ENCODE data around the gene SLC39A6.
A peak's percentile ranks its signal among the peaks of the same experiment; 100 is the strongest.
"Not testable (repeated sequence)": the region's sequence is repeated elsewhere in the genome, so short reads cannot be mapped to it uniquely, and the experiment has no call there.

Gene SLC39A6

DNA sequence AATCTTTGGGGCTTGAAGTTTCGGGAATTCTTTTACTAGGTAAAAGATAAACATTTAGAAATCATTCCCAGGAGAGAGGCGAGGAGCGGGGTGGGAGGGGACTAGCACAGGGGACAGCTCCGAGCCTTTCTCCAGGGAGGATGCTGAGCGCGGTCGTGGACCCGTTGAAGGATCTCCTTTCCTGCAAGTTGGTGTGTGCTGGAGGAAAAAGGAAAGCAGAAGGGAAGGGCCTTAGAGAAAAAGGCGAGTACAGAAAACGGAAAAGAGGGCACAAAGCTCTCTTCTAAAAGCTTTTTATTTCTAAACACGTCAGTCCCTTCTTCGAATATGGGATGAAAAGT, 640 bp downstream of the SLC39A6 start:
- Histone ChIP-seq H3K27ac (ENCODE audit: low read depth, low read length) (no peak overlapping the region), H3K36me3 (ENCODE audit: control insufficient read depth, insufficient read depth, low read length) (no peaks in the 10 kb centered on the region), H2BK15ac (replicated peaks; ENCODE audit: low read depth) (no peak overlapping the region), H2BK5ac (ENCODE audit: low read length) (no peak overlapping the region), H2AK5ac (ENCODE audit: low read length) (no peak overlapping the region), H3K23ac (ENCODE audit: low read length) (no peak overlapping the region), H3K79me1 (ENCODE audit: low read length) (peaks cover 16% of the 10 kb centered on the region), H3K9ac (ENCODE audit: low read length) (peak overlapping the region; percentile 86), H3K4ac (ENCODE audit: low read depth, low read length) (no peak overlapping the region), H3K4me2 (ENCODE audit: low read length) (peak overlapping the region; percentile 88), H3K18ac (ENCODE audit: low read length) (no peak overlapping the region), H2BK120ac (ENCODE audit: low read depth, low read length) (no peak overlapping the region), H3K27me3 (ENCODE audit: insufficient read depth, low read length, poor library complexity) (no peaks in the 10 kb centered on the region), H4K8ac (ENCODE audit: low read depth, low read length) (no peak overlapping the region), H4K5ac (ENCODE audit: low read length) (no peak overlapping the region), H3K4me3 (ENCODE audit: low read length) (peak overlapping the region; percentile 64), H3K79me2 (ENCODE audit: control insufficient read depth, insufficient read depth, low read length) (peaks cover 36% of the 10 kb centered on the region), H3K4me1 (ENCODE audit: control insufficient read depth, low read depth, low read length) (peaks cover 3% of the 10 kb centered on the region), H3K56ac (ENCODE audit: low read length) (peak overlapping the region; percentile 91)
- DNase-seq, result peak; percentile 41
- WGBS (ENCODE audit: extremely low coverage, insufficient coverage, low lambda C conversion rate), result no CpG with 5 or more reads among the region's 12 CpGs

DNA sequence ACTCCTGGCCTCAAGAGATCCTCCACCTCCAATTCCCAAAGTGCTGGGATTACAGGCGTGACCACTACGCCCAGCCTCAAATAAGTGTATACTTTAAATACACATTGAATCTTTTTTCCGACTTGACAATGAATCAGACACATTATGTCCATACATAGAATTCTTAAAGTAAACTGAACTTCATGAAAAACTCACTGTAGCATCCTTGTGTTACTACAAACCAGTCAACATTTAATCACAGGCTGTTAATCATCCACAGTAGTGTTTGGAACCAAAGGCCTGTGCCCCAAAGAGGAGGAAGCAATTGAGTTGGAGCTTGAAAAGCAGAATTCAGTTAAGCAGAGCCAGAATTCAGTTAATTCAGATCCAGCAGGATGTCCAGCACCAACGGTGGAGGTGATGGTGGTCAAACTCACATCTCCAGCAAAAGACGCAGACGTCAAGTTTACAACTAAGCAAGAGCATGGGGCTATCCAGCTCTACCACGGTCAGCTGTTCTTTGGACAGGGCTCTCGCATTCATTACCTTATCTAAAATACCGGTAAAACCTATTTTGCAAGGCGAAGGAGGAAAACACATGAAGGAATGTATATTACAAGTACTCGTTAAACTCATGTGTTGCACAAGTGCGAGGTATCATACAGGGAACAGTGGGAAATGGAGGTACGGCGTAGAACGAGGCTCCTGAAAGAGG, 1.2 kb downstream of the SLC39A6 start:
- Histone ChIP-seq H3K79me2 (ENCODE audit: control insufficient read depth, insufficient read depth, low read length) (peaks cover 33% of the 10 kb centered on the region), H2BK15ac (replicated peaks; ENCODE audit: low read depth) (no peak overlapping the region), H3K56ac (ENCODE audit: low read length) (peak overlapping the region; percentile 91), H3K4me3 (ENCODE audit: low read length) (peak overlapping the region; percentile 64), H3K4ac (ENCODE audit: low read depth, low read length) (no peak overlapping the region), H3K36me3 (ENCODE audit: control insufficient read depth, insufficient read depth, low read length) (no peaks in the 10 kb centered on the region), H4K8ac (ENCODE audit: low read depth, low read length) (no peak overlapping the region), H4K5ac (ENCODE audit: low read length) (no peak overlapping the region), H3K4me1 (ENCODE audit: control insufficient read depth, low read depth, low read length) (peaks cover 3% of the 10 kb centered on the region), H3K23ac (ENCODE audit: low read length) (no peak overlapping the region), H3K79me1 (ENCODE audit: low read length) (peaks cover 15% of the 10 kb centered on the region), H3K9ac (ENCODE audit: low read length) (peak overlapping the region; percentile 86), H2AK5ac (ENCODE audit: low read length) (no peak overlapping the region), H3K27me3 (ENCODE audit: insufficient read depth, low read length, poor library complexity) (no peaks in the 10 kb centered on the region), H3K18ac (ENCODE audit: low read length) (no peak overlapping the region), H2BK120ac (ENCODE audit: low read depth, low read length) (no peak overlapping the region), H2BK5ac (ENCODE audit: low read length) (no peak overlapping the region), H3K4me2 (ENCODE audit: low read length) (peak overlapping the region; percentile 88), H3K27ac (ENCODE audit: low read depth, low read length) (no peak overlapping the region)
- WGBS (ENCODE audit: extremely low coverage, insufficient coverage, low lambda C conversion rate), result no CpG with 5 or more reads among the region's 15 CpGs
- DNase-seq, result peak; percentile 27

DNA sequence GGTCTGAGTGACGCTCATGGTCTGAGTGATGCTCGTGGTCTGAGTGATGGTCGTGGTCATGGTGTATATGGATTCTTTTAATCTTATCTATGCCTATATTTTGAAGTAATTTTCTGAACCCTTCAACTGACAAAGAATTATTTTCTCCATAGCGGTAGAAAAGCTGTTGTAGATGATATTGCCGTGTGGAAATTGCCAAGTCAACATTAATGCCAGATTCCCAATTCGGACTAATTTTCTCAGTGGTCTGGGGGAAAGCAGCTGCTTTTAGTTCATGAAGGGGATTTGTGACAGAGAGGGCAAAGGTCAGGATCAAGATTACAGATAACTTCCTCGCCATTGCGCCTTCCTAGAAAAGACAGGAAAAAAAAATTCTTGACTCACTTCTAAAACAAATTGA, 2.5 kb downstream of the SLC39A6 start:
- Histone ChIP-seq H2BK5ac (ENCODE audit: low read length) (no peak overlapping the region), H3K79me2 (ENCODE audit: control insufficient read depth, insufficient read depth, low read length) (peaks cover 21% of the 10 kb centered on the region), H3K4ac (ENCODE audit: low read depth, low read length) (no peak overlapping the region), H3K36me3 (ENCODE audit: control insufficient read depth, insufficient read depth, low read length) (no peaks in the 10 kb centered on the region), H3K27me3 (ENCODE audit: insufficient read depth, low read length, poor library complexity) (no peaks in the 10 kb centered on the region), H3K23ac (ENCODE audit: low read length) (no peak overlapping the region), H3K4me3 (ENCODE audit: low read length) (no peak overlapping the region), H2AK5ac (ENCODE audit: low read length) (no peak overlapping the region), H3K18ac (ENCODE audit: low read length) (no peak overlapping the region), H4K8ac (ENCODE audit: low read depth, low read length) (no peak overlapping the region), H3K56ac (ENCODE audit: low read length) (no peak overlapping the region), H3K9ac (ENCODE audit: low read length) (no peak overlapping the region), H2BK15ac (replicated peaks; ENCODE audit: low read depth) (no peak overlapping the region), H3K79me1 (ENCODE audit: low read length) (peaks cover 8% of the 10 kb centered on the region), H4K5ac (ENCODE audit: low read length) (no peak overlapping the region), H3K4me2 (ENCODE audit: low read length) (no peak overlapping the region), H3K27ac (ENCODE audit: low read depth, low read length) (no peak overlapping the region), H3K4me1 (ENCODE audit: control insufficient read depth, low read depth, low read length) (peaks cover 3% of the 10 kb centered on the region), H2BK120ac (ENCODE audit: low read depth, low read length) (no peak overlapping the region)
- WGBS (ENCODE audit: extremely low coverage, insufficient coverage, low lambda C conversion rate), result no CpG with 5 or more reads among the region's 8 CpGs
- DNase-seq, result no peak

DNA sequence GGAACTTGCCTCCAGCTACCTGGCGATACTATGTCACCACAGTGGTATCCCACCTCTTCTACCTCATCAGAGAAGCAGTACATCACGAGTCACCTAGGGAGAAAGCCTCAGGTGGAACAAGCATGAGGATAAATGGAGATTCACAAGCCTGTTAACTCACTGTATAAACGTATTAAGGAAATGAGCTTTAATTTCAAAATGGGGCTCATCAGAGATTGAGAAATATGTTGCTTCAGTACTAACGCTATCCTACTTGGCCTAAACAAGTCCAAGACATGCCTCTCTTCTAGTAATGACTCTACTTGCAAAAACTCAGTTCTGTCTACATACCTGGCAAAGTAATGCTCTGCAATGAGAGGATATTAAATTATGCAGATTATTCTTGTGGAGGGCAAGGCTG, 4.3 kb downstream of the SLC39A6 start:
- Histone ChIP-seq H3K4ac (ENCODE audit: low read depth, low read length) (no peak overlapping the region), H4K8ac (ENCODE audit: low read depth, low read length) (no peak overlapping the region), H3K79me1 (ENCODE audit: low read length) (peaks cover 8% of the 10 kb centered on the region), H2BK120ac (ENCODE audit: low read depth, low read length) (no peak overlapping the region), H2BK5ac (ENCODE audit: low read length) (no peak overlapping the region), H3K79me2 (ENCODE audit: control insufficient read depth, insufficient read depth, low read length) (peaks cover 3% of the 10 kb centered on the region), H3K4me2 (ENCODE audit: low read length) (no peak overlapping the region), H3K27ac (ENCODE audit: low read depth, low read length) (no peak overlapping the region), H3K4me1 (ENCODE audit: control insufficient read depth, low read depth, low read length) (peaks cover 3% of the 10 kb centered on the region), H3K23ac (ENCODE audit: low read length) (no peak overlapping the region), H3K18ac (ENCODE audit: low read length) (no peak overlapping the region), H3K27me3 (ENCODE audit: insufficient read depth, low read length, poor library complexity) (no peaks in the 10 kb centered on the region), H2AK5ac (ENCODE audit: low read length) (no peak overlapping the region), H3K56ac (ENCODE audit: low read length) (no peak overlapping the region), H3K9ac (ENCODE audit: low read length) (no peak overlapping the region), H4K5ac (ENCODE audit: low read length) (no peak overlapping the region), H3K4me3 (ENCODE audit: low read length) (no peak overlapping the region), H3K36me3 (ENCODE audit: control insufficient read depth, insufficient read depth, low read length) (no peaks in the 10 kb centered on the region), H2BK15ac (replicated peaks; ENCODE audit: low read depth) (no peak overlapping the region)
- no CpG with 5 or more reads among the region's 4 CpGs for WGBS (ENCODE audit: extremely low coverage, insufficient coverage, low lambda C conversion rate)
- no peak for DNase-seq

DNA sequence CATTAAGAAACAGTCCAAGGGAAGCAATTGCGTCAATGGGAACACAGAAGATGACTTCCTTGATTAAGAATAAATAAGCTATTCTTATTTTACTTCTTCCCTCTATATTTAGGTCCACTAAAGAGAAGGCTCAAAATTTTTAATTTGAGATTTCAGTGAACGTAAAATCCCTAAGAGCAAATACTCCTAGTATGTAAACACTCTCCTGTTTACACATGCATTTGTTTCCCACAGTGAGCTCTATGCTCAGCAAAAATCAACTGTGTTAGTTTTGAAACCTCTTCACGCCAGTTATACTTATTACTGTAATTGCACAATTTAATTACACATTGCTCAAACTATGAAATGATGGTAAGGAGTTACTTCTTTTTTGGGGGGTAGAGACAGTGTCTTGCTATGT, 8.8 kb downstream of the SLC39A6 start:
- Histone ChIP-seq H3K9ac (ENCODE audit: low read length) (no peak overlapping the region), H3K56ac (ENCODE audit: low read length) (no peak overlapping the region), H2AK5ac (ENCODE audit: low read length) (no peak overlapping the region), H3K27ac (ENCODE audit: low read depth, low read length) (no peak overlapping the region), H2BK5ac (ENCODE audit: low read length) (no peak overlapping the region), H3K36me3 (ENCODE audit: control insufficient read depth, insufficient read depth, low read length) (no peaks in the 10 kb centered on the region), H3K18ac (ENCODE audit: low read length) (no peak overlapping the region), H4K5ac (ENCODE audit: low read length) (no peak overlapping the region), H3K27me3 (ENCODE audit: insufficient read depth, low read length, poor library complexity) (no peaks in the 10 kb centered on the region), H3K4me2 (ENCODE audit: low read length) (no peak overlapping the region), H3K79me1 (ENCODE audit: low read length) (no peaks in the 10 kb centered on the region), H2BK15ac (replicated peaks; ENCODE audit: low read depth) (no peak overlapping the region), H2BK120ac (ENCODE audit: low read depth, low read length) (no peak overlapping the region), H3K4me3 (ENCODE audit: low read length) (no peak overlapping the region), H3K23ac (ENCODE audit: low read length) (no peak overlapping the region), H4K8ac (ENCODE audit: low read depth, low read length) (peak overlapping the region; percentile 56), H3K79me2 (ENCODE audit: control insufficient read depth, insufficient read depth, low read length) (no peaks in the 10 kb centered on the region), H3K4ac (ENCODE audit: low read depth, low read length) (no peak overlapping the region), H3K4me1 (ENCODE audit: control insufficient read depth, low read depth, low read length) (no peaks in the 10 kb centered on the region)
- DNase-seq, result no peak
- no CpG with 5 or more reads among the region's 3 CpGs for WGBS (ENCODE audit: extremely low coverage, insufficient coverage, low lambda C conversion rate)

DNA sequence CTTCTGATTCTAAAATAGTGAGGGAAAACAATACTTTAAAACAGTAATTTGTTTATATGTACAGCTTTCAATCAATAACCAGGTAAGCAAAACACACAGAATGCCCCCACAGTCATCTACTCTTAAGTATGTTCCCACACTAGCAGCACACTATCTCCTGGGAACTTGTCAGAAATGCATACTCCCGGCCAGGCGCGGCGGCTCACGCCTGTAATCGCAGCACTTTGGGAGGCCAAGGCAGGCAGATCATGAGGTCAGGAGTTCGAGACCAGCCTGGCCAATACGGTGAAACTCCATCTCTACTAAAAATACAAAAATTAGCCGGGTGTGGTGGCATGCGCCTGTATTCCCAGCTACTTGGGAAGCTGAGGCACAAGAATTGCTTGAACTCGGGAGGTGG, 12.4 kb downstream of the SLC39A6 start:
- not testable (repeated sequence) for H3K4ac ChIP-seq (ENCODE audit: low read depth, low read length); H2BK120ac ChIP-seq (ENCODE audit: low read depth, low read length); H3K27ac ChIP-seq (ENCODE audit: low read depth, low read length); H3K56ac ChIP-seq (ENCODE audit: low read length); H4K8ac ChIP-seq (ENCODE audit: low read depth, low read length); H2BK5ac ChIP-seq (ENCODE audit: low read length); H3K4me2 ChIP-seq (ENCODE audit: low read length); H4K5ac ChIP-seq (ENCODE audit: low read length); H3K36me3 ChIP-seq (ENCODE audit: control insufficient read depth, insufficient read depth, low read length); H3K79me2 ChIP-seq (ENCODE audit: control insufficient read depth, insufficient read depth, low read length); H3K4me3 ChIP-seq (ENCODE audit: low read length); H3K23ac ChIP-seq (ENCODE audit: low read length); H3K4me1 ChIP-seq (ENCODE audit: control insufficient read depth, low read depth, low read length); H3K79me1 ChIP-seq (ENCODE audit: low read length); H2AK5ac ChIP-seq (ENCODE audit: low read length); H3K18ac ChIP-seq (ENCODE audit: low read length); DNase-seq; H3K9ac ChIP-seq (ENCODE audit: low read length); H2BK15ac ChIP-seq (replicated peaks; ENCODE audit: low read depth); H3K27me3 ChIP-seq (ENCODE audit: insufficient read depth, low read length, poor library complexity)
- no CpG with 5 or more reads among the region's 11 CpGs for WGBS (ENCODE audit: extremely low coverage, insufficient coverage, low lambda C conversion rate)

All from mesendoderm (in vitro differentiated cells).